PFSK-1 (cell line): Measurements from ENCODE around the gene FAM111A.

Experiments used
- FOXP2 ChIP-seq: optimal IDR thresholded peaks from 2 replicates; pipeline ENCODE3; 2011; ENCODE audit warnings: borderline replicate concordance, control low read depth, inconsistent platforms; ENCODE audit not compliant: insufficient read depth; ENCODE audit errors: extremely low read length, extremely low read depth
- POLR2AphosphoS5 ChIP-seq: IDR thresholded peaks from 2 replicates; pipeline ENCODE4 v1.6.1; 2012; ENCODE audit warnings: low read depth, mild to moderate bottlenecking, control low read depth, low read length, moderate library complexity
- SIN3A ChIP-seq: IDR thresholded peaks from 2 replicates; pipeline ENCODE4 v1.6.1; 2012; ENCODE audit warnings: mild to moderate bottlenecking, low read length, moderate library complexity, borderline replicate concordance; ENCODE audit not compliant: insufficient read depth
- TAF1 ChIP-seq: IDR thresholded peaks from 2 replicates; pipeline ENCODE4 v1.6.1; 2012; ENCODE audit warnings: low read length, control low read depth, borderline replicate concordance; ENCODE audit not compliant: insufficient read depth
- TF ChIP-seq, protein P1 (sequence below), 2 experiments: IDR thresholded peaks; 2 replicates each; pipeline versions ENCODE4 v1.6.1 to v1.8.0; 2011 to 2012; ENCODE audit warnings: low read depth in 2 of 2, low read length in 2 of 2, control low read depth in 1 of 2, inconsistent platforms in 1 of 2, mild to moderate bottlenecking in 1 of 2, moderate library complexity in 1 of 2; ENCODE audit not compliant: insufficient read depth in 1 of 2

Gene FAM111A

DNA sequence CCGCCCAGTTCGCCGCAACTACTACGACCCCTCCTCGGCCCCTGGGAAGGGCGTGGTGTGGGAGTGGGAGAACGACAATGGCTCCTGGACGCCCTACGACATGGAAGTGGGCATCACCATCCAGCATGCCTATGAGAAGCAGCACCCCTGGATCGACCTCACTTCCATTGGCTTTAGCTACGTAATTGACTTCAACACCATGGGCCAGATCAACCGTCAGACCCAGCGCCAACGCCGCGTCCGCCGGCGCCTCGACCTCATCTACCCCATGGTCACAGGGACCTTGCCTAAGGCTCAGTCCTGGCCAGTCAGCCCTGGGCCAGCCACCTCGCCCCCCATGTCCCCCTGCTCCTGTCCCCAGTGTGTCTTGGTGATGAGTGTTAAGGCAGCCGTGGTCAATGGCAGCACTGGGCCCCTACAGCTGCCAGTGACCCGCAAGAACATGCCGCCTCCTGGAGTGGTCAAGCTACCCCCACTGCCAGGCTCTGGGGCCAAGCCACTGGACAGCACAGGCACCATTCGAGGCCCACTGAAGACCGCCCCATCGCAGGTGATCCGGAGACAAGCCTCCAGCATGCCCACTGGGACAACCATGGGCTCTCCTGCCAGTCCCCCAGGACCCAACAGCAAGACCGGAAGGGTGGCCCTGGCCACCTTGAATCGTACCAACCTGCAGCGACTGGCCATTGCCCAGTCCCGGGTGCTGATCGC lies 39.2 kb downstream of the FAM111A start:
- TF ChIP-seq SIN3A: no peak
- TF ChIP-seq, protein P1, sequence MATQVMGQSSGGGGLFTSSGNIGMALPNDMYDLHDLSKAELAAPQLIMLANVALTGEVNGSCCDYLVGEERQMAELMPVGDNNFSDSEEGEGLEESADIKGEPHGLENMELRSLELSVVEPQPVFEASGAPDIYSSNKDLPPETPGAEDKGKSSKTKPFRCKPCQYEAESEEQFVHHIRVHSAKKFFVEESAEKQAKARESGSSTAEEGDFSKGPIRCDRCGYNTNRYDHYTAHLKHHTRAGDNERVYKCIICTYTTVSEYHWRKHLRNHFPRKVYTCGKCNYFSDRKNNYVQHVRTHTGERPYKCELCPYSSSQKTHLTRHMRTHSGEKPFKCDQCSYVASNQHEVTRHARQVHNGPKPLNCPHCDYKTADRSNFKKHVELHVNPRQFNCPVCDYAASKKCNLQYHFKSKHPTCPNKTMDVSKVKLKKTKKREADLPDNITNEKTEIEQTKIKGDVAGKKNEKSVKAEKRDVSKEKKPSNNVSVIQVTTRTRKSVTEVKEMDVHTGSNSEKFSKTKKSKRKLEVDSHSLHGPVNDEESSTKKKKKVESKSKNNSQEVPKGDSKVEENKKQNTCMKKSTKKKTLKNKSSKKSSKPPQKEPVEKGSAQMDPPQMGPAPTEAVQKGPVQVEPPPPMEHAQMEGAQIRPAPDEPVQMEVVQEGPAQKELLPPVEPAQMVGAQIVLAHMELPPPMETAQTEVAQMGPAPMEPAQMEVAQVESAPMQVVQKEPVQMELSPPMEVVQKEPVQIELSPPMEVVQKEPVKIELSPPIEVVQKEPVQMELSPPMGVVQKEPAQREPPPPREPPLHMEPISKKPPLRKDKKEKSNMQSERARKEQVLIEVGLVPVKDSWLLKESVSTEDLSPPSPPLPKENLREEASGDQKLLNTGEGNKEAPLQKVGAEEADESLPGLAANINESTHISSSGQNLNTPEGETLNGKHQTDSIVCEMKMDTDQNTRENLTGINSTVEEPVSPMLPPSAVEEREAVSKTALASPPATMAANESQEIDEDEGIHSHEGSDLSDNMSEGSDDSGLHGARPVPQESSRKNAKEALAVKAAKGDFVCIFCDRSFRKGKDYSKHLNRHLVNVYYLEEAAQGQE (IDR thresholded peaks at IDR 0.05; ENCODE audit: insufficient read depth in 1 of 2, low read depth in 2 of 2, low read length in 2 of 2): no peak
- no peak for TF ChIP-seq FOXP2
- no peak for TF ChIP-seq TAF1
- no peak for TF ChIP-seq POLR2AphosphoS5

DNA sequence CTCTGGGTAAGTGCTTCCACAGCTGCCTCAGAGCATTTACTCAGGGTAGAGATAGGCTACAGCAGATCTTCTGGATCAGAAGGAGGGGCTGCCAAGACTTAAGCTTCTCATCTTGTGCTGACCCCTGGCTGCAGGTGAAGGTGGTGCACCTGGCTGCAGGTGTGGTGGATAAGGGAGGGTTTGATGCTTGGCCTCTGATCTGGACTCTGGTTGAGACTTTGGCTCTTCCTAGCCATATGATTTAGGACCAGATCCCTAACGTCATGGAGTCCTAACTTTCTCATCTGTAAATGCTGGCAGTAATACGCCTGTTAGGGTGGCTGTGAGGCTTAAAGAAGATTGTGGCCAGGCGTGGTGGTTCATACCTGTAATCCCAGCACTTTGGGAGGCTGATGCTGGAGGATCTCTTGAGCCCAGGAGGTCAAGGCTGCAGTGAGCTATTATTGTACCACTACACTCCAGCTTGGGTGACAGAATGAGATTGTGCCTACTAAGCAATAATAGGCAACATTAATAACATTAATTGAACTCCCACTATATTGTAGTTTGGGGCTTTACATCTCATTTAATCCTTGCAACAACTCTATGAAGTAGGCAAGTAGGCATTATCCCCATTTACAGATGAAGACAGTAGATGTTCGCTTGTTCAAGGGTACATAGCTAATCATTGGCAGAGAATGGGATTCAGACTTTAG lies 39.9 kb downstream of the FAM111A start:
- TF ChIP-seq POLR2AphosphoS5: no peak
- no peak for TF ChIP-seq TAF1
- no peak for TF ChIP-seq FOXP2
- TF ChIP-seq, protein P1 (IDR thresholded peaks at IDR 0.05; ENCODE audit: insufficient read depth in 1 of 2, low read depth in 2 of 2, low read length in 2 of 2): no peak
- no peak for TF ChIP-seq SIN3A

DNA sequence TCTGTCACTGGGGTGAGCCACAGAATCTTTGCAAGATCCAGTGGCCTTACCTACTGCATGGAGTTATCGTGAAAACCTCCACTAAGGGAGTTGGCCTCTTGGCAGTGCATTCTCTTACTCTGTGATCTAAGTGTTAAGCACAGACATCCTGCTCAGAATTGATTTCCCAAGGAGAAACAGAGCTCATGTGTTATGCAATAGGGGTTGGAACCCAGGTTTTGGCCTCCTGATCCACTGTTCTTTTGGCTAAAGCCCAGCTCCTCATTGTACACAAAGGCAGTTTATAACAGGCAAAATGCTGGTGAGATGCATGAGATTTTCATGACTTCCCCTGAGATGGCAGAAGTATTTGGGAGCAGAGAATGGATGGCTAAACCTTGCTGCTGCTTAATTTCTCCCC lies 41.1 kb downstream of the FAM111A start:
- TF ChIP-seq POLR2AphosphoS5 (no peak), SIN3A (no peak), TAF1 (no peak), FOXP2 (no peak)
- TF ChIP-seq, protein P1 (IDR thresholded peaks at IDR 0.05; ENCODE audit: insufficient read depth in 1 of 2, low read depth in 2 of 2, low read length in 2 of 2): no peak

DNA sequence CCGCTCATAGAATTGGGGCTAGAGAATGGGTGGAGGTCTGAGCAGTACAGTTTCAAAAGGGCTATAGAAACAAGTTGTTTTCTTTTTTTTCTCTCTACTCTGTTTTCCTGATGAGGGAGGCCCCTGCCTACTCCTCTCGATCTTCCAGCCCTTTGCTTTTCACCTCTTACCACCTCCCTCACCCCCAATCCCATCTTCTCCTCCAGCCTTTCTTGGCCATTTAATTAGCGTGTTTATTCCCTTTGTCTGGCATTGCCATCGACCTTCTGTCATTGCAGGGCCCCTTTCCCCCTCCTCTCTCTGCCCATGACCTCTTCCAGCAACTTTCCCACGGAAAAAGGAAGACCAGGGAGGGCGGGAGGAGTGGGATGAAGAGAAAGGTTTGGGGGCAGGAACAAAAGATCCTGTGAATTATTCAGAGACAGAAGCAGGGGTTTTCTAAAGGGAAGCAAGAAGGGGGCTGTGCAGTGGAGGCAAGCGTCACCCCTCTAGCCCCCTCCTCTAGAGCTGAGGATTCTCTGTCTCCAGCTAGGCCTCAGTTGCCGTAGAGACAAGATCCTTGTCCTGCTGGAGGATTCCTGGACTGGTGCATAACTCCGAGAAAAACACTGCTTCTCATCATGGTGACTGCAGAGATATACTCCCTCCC lies 42.2 kb downstream of the FAM111A start:
- TF ChIP-seq TAF1: no peak
- TF ChIP-seq FOXP2: no peak
- no peak for TF ChIP-seq POLR2AphosphoS5
- TF ChIP-seq SIN3A: no peak
- TF ChIP-seq, protein P1 (IDR thresholded peaks at IDR 0.05; ENCODE audit: insufficient read depth in 1 of 2, low read depth in 2 of 2, low read length in 2 of 2): no peak
